OCI-LY7 (cell line): Measurements from ENCODE around the gene TCF23. TPM values are rescaled to one million over a fixed set of nuclear protein-coding genes. Genes with fewer than 3 reads are reported as not detected.
A peak's percentile ranks its signal among the peaks of the same experiment; 100 is the strongest.

Experiments used
- BruUV-seq: library from RNA; stranded (reverse); fragments of 400-500 nt; replicated peaks from 2 replicates; lab custom pipeline; 2021; lab: Mats Ljungman, UMichigan
- CTCF ChIA-PET: fragments of 300-600 bp; sonication (Branson Sonifier 250); formaldehyde crosslinking; loops from one replicate; lab custom pipeline; 2022; ENCODE audit warnings: antibody characterized with exemption; ENCODE audit not compliant: unreplicated experiment; lab: Charles Lee
- POLR2A ChIA-PET: fragments of 300-600 bp; sonication (Branson Sonifier 250); formaldehyde crosslinking; loops from one replicate; lab custom pipeline; 2022; ENCODE audit warnings: antibody characterized with exemption; lab: Charles Lee
- DNase-seq: peaks from one replicate; pipeline ENCODE4 v3.0.0-alpha.2; 2015; ENCODE audit warnings: low spot score
- H2AFZ ChIP-seq: fragments of 200-600 bp; sonication (generic), shearing (Covaris generic); 2 replicates; pipeline ENCODE4 v1.6.1; 2014; ENCODE audit warnings: mild to moderate bottlenecking, antibody characterized with exemption, low read length, moderate library complexity
- H3K27ac ChIP-seq: fragments of 200-600 bp; sonication (generic); 2 replicates; pipeline ENCODE4 v1.5.1; 2014; ENCODE audit warnings: mixed run types, low read depth, mild to moderate bottlenecking, moderate library complexity, low read length, inconsistent platforms; ENCODE audit not compliant: poor library complexity, severe bottlenecking
- H3K36me3 ChIP-seq: fragments of 200-600 bp; sonication (generic); 2 replicates; pipeline ENCODE4 v1.6.1; 2014; ENCODE audit warnings: mild to moderate bottlenecking, antibody characterized with exemption, low read length, moderate library complexity, mixed read lengths; ENCODE audit not compliant: insufficient read depth
- H3K4me1 ChIP-seq: fragments of 200-600 bp; sonication (generic); 2 replicates; pipeline ENCODE4 v1.5.1; 2014; ENCODE audit warnings: mild to moderate bottlenecking, low read length; ENCODE audit not compliant: insufficient read depth, poor library complexity, severe bottlenecking
- H3K4me2 ChIP-seq: fragments of 200-600 bp; sonication (generic); 2 replicates; pipeline ENCODE4 v1.6.1; 2014; ENCODE audit warnings: mild to moderate bottlenecking, low read length
- H3K4me3 ChIP-seq: fragments of 200-600 bp; sonication (generic); 2 replicates; pipeline ENCODE4 v1.5.1; 2014; ENCODE audit warnings: mild to moderate bottlenecking, low read depth, low read length; ENCODE audit not compliant: poor library complexity, severe bottlenecking
- H3K79me2 ChIP-seq: fragments of 200-600 bp; sonication (generic); 2 replicates; pipeline ENCODE4 v1.6.1; 2016; ENCODE audit warnings: low read depth, mild to moderate bottlenecking, low read length, moderate library complexity, mixed read lengths; ENCODE audit not compliant: insufficient read depth
- H3K9me2 ChIP-seq: fragments of 200-600 bp; sonication (generic); 2 replicates; pipeline ENCODE4 v1.6.1; 2016; ENCODE audit warnings: mild to moderate bottlenecking, low read length, mixed read lengths; ENCODE audit not compliant: insufficient read depth
- H3K9me3 ChIP-seq: fragments of 200-600 bp; sonication (generic); 2 replicates; pipeline ENCODE4 v1.6.1; 2014; ENCODE audit warnings: mild to moderate bottlenecking, mixed run types, low read length, mixed read lengths
- H4K20me1 ChIP-seq: fragments of 200-600 bp; sonication (generic); 2 replicates; pipeline ENCODE4 v1.6.1; 2014; ENCODE audit warnings: mild to moderate bottlenecking, antibody characterized with exemption, low read length, moderate library complexity, mixed read lengths; ENCODE audit not compliant: insufficient read depth
- CTCF ChIP-seq: fragments of 200-600 bp; sonication (generic); conservative IDR thresholded peaks from 2 replicates; pipeline ENCODE4 v1.5.1; 2014; ENCODE audit warnings: mild to moderate bottlenecking, antibody characterized with exemption, low read length, moderate library complexity, mixed read lengths
- EZH2phosphoT487 ChIP-seq: fragments of 200-600 bp; sonication (generic); IDR thresholded peaks from 2 replicates; pipeline ENCODE4 v1.6.1; 2018; ENCODE audit warnings: low read depth, borderline replicate concordance, mild to moderate bottlenecking, mixed run types, antibody characterized with exemption, low read length, moderate library complexity, mixed read lengths
- intact Hi-C: fragments of 100-400 bp; cut with micrococcal nuclease; formaldehyde crosslinking; loops from one replicate; pipeline ENCODE4 v1.10.0; 2022; ENCODE audit not compliant: unreplicated experiment
- total RNA-seq, 2 experiments: library from RNA; depleted of rRNA in 1 of 2; stranded (reverse); fragments of >200 nt in 1 of 2; shearing (Covaris generic) in 1 of 2; gene quantifications; 2 replicates each; pipeline ENCODE4 v1.2.3, GENCODE V29; 2014 to 2022

TCF23 gene
- total RNA-seq, 2 experiments from 2014 or later, result 0.25 TPM; not detected in 1

GRCh38 chr2:27150639-27151230, 1.9 kb downstream of the TCF23 start:
- no peaks in the 10 kb centered on the region for H3K9me3 ChIP-seq
- no peaks in the 10 kb centered on the region for H3K36me3 ChIP-seq
- ChIA-PET CTCF (interaction anchor here (0.6 kb wide), 1 partner anchor 9 kb away, joined by 3 read pairs; no protein-coding TSS in a partner anchor), POLR2A (interaction anchor here (1.7 kb wide), 1 partner anchor 14 kb away, joined by 6 read pairs; no protein-coding TSS in a partner anchor)
- no peak overlapping the region for H3K4me2 ChIP-seq
- no peak overlapping the region for H2AFZ ChIP-seq
- H4K20me1 ChIP-seq, result no peaks in the 10 kb centered on the region
- no TSS peak for BruUV-seq
- no peak for DNase-seq
- H3K79me2 ChIP-seq, result no peaks in the 10 kb centered on the region
- no peak for TF ChIP-seq CTCF
- no peak for TF ChIP-seq EZH2phosphoT487
- intact Hi-C loops, result no loop called here
- no peak overlapping the region for H3K4me3 ChIP-seq
- no peak overlapping the region for H3K27ac ChIP-seq
- H3K9me2 ChIP-seq, result no peaks in the 10 kb centered on the region
- H3K4me1 ChIP-seq, result peaks cover 26% of the 10 kb centered on the region

- intact Hi-C loops, result no loop called here
- H3K36me3 ChIP-seq, result no peaks in the 10 kb centered on the region
- H3K27ac ChIP-seq, result peak overlapping the region; percentile 65
- H3K4me1 ChIP-seq, result peaks cover 35% of the 10 kb centered on the region
- no peak overlapping the region for H3K4me3 ChIP-seq
- no peaks in the 10 kb centered on the region for H3K79me2 ChIP-seq
- DNase-seq, result no peak
- H3K4me2 ChIP-seq, result peak overlapping the region; percentile 52; the same call in 1 of the 2 replicates
- TF ChIP-seq CTCF (no peak), EZH2phosphoT487 (no peak)
- BruUV-seq, result no TSS peak
- H4K20me1 ChIP-seq, result no peaks in the 10 kb centered on the region
- POLR2A ChIA-PET, result interaction anchor here (0.6 to 1.7 kb wide), 7 partner anchors 10 to 143 kb away, joined by 3 to 6 read pairs (median 5); no protein-coding TSS in a partner anchor
- H3K9me3 ChIP-seq, result no peaks in the 10 kb centered on the region
- H2AFZ ChIP-seq, result peak overlapping the region; percentile 53; the same call in 1 of the 2 replicates
- CTCF ChIA-PET, result interaction anchor here (0.6 to 1.2 kb wide), 2 partner anchors 13 to 170 kb away, joined by 3 to 4 read pairs; partner anchors contain the start of gene MPV17
- no peaks in the 10 kb centered on the region for H3K9me2 ChIP-seq
These were observed 3.4 kb downstream of the TCF23 start for GRCh38 chr2:27152102-27152795.
